Hepatocyte (in vitro differentiated cells): ENCODE results near the gene KSR1. TPM values are rescaled to one million over a fixed set of nuclear protein-coding genes. Genes with fewer than 3 reads are reported as not detected.
A peak's percentile ranks its signal among the peaks of the same experiment; 100 is the strongest.

Experiments
- DNase-seq: peaks from one replicate; pipeline ENCODE4 v3.0.0-alpha.2; 2016; ENCODE audit warnings: low spot score
- H2AFZ ChIP-seq: fragments of 200-600 bp; sonication (generic); 2 replicates; pipeline ENCODE4 v1.6.0; 2016; ENCODE audit warnings: antibody characterized with exemption, mild to moderate bottlenecking
- H3K27ac ChIP-seq: fragments of 200-600 bp; sonication (generic); 2 replicates; pipeline ENCODE4 v1.5.1; 2016; ENCODE audit warnings: mild to moderate bottlenecking
- H3K27me3 ChIP-seq: fragments of 200-600 bp; sonication (generic); 2 replicates; pipeline ENCODE4 v1.6.1; 2016
- H3K36me3 ChIP-seq: fragments of 200-600 bp; sonication (generic); replicated peaks from 2 replicates; pipeline ENCODE4 v1.5.1; 2016; ENCODE audit warnings: low read depth; ENCODE audit not compliant: insufficient read depth
- H3K4me1 ChIP-seq: fragments of 200-600 bp; sonication (generic); 2 replicates; pipeline ENCODE4 v1.5.1; 2016; ENCODE audit warnings: mild to moderate bottlenecking, moderate library complexity; ENCODE audit not compliant: insufficient read depth
- H3K4me2 ChIP-seq: fragments of 200-600 bp; sonication (generic); 2 replicates; pipeline ENCODE4 v1.6.0; 2016
- H3K4me3 ChIP-seq: fragments of 200-600 bp; sonication (generic); 2 replicates; pipeline ENCODE4 v1.5.1; 2016; ENCODE audit warnings: mild to moderate bottlenecking
- H3K79me2 ChIP-seq: fragments of 200-600 bp; sonication (generic); 2 replicates; pipeline ENCODE4 v1.6.0; 2017; ENCODE audit warnings: mild to moderate bottlenecking
- H3K9me2 ChIP-seq: fragments of 200-600 bp; sonication (generic); replicated peaks from 2 replicates; pipeline ENCODE4 v1.6.0; 2017; ENCODE audit warnings: mild to moderate bottlenecking; ENCODE audit not compliant: insufficient read depth
- H3K9me3 ChIP-seq: fragments of 200-600 bp; sonication (generic); 2 replicates; pipeline ENCODE4 v1.5.1; 2016; ENCODE audit warnings: low read depth, mild to moderate bottlenecking
- H4K20me1 ChIP-seq: fragments of 200-600 bp; sonication (generic); 2 replicates; pipeline ENCODE4 v1.6.0; 2016; ENCODE audit warnings: mild to moderate bottlenecking; ENCODE audit not compliant: insufficient read depth, poor library complexity, severe bottlenecking
- EZH2 ChIP-seq: fragments of 200-600 bp; sonication (generic); IDR thresholded peaks from 2 replicates; pipeline ENCODE4 v1.6.1; 2016; ENCODE audit warnings: antibody characterized with exemption, mild to moderate bottlenecking, borderline replicate concordance
- EZH2phosphoT487 ChIP-seq: fragments of 200-600 bp; sonication (generic); IDR thresholded peaks from one replicate; pipeline ENCODE4 v1.6.1; 2018; ENCODE audit warnings: antibody characterized with exemption, mild to moderate bottlenecking, low read depth, moderate library complexity; ENCODE audit not compliant: unreplicated experiment, severe bottlenecking
- WGBS: methylation state at CpG from one replicate; pipeline ENCODE4 v1.1.6; 2016; ENCODE audit warnings: low lambda C conversion rate; ENCODE audit errors: missing lambda C conversion rate; 5-methylcytosine and 5-hydroxymethylcytosine counted together
- polyA plus RNA-seq: library from polyadenylated mRNA; unstranded; fragments of >200 nt; fragmentation: Nextera tagmentation; extraction: Ambion mirVana; gene quantifications from 2 replicates; pipeline ENCODE4 v1.2.1, GENCODE V29; 2016
- total RNA-seq: library from RNA; depleted of rRNA; stranded (reverse); fragments of >200 nt; gene quantifications from 2 replicates; pipeline ENCODE4 v1.2.3, GENCODE V29; 2014
- TF ChIP-seq, protein P1 (sequence below): fragments of 200-600 bp; sonication (generic); IDR thresholded peaks from 2 replicates; pipeline ENCODE4 v1.5.1; 2016; ENCODE audit warnings: antibody characterized with exemption, mild to moderate bottlenecking; ENCODE audit not compliant: poor library complexity

The KSR1 gene
- total and polyA plus RNA-seq, 2 experiments from 2014 or later: 16.2 to 32.6 TPM

DNA sequence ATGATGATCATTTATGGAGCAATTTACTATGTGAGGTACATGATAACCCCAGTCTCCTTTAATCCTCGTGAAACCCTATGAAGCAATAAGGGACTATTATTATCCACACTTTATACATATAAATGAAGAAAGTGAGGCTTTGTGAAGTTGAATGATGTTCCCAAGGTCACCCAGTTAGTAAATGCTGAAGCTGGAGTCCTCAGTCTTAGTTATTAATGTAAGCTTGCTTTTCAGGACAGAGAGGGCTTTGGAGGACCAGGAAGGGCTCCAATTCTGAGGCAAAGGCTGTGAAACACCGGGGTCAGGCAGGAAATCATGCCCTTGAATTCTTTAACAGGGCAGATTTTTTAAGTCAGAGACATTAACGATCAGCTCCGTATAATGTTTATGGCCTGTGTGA is 36.8 kb downstream of the KSR1 start:
- Histone ChIP-seq H3K9me3 (no peaks in the 10 kb centered on the region), H4K20me1 (no peaks in the 10 kb centered on the region), H3K36me3 (no peaks in the 10 kb centered on the region), H3K9me2 (no peaks in the 10 kb centered on the region), H2AFZ (no peak overlapping the region), H3K27ac (peak overlapping the region; percentile 98), H3K4me2 (no peak overlapping the region), H3K27me3 (no peaks in the 10 kb centered on the region), H3K4me3 (no peak overlapping the region), H3K79me2 (peaks cover 87% of the 10 kb centered on the region), H3K4me1 (peaks cover 75% of the 10 kb centered on the region)
- WGBS: 66% methylated on average over 4 of the region's 4 CpGs
- no peak for DNase-seq
- TF ChIP-seq, protein P1, sequence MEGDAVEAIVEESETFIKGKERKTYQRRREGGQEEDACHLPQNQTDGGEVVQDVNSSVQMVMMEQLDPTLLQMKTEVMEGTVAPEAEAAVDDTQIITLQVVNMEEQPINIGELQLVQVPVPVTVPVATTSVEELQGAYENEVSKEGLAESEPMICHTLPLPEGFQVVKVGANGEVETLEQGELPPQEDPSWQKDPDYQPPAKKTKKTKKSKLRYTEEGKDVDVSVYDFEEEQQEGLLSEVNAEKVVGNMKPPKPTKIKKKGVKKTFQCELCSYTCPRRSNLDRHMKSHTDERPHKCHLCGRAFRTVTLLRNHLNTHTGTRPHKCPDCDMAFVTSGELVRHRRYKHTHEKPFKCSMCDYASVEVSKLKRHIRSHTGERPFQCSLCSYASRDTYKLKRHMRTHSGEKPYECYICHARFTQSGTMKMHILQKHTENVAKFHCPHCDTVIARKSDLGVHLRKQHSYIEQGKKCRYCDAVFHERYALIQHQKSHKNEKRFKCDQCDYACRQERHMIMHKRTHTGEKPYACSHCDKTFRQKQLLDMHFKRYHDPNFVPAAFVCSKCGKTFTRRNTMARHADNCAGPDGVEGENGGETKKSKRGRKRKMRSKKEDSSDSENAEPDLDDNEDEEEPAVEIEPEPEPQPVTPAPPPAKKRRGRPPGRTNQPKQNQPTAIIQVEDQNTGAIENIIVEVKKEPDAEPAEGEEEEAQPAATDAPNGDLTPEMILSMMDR: no peak
- no peak for TF ChIP-seq EZH2
- TF ChIP-seq EZH2phosphoT487: no peak

DNA sequence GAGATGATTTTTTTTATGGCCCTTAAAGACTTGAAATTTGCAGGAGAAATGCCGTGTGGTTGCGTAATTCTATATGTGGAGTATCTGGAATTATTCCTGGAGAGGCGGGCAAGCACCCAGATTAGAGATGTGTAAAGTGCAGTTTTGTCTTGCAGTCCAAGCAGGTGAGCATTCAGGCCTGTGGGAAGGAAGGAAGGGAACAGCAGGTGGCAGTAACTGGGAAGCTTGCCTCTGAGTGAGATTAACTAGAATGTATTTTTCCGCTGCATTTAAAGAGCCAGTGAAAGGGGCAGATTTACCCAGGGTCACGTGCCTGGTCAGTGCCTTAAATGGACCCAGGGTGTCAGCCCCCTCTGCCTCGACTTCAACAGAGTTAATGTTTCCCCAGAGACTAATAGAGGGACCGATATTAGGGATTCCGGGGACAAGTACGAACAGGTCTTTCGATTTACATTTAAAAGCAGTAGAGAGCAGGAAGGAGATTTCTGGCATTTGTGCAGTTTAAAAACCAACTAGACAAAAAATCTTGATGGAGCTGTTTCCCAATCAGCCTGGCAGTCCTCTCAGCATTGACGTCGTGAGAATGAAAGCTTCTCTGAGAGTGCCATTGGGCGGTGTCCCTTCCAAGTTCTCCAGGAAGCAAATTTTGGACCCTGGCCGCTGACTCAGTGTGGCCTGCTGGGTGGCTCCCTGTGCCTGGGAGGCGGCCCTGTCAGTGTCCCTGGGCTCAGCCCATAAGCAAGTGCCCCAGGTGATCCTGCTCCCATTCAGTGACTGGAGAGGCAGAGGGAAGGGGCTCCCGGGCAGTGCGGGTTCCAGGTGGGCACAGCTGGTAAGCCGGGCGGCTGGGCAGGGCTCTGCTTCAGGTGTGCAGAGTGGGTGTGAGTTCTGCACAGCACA is 38.2 kb downstream of the KSR1 start:
- H3K27ac ChIP-seq: peak overlapping the region; percentile 98
- no peaks in the 10 kb centered on the region for H4K20me1 ChIP-seq
- peak; percentile 87 for DNase-seq
- H3K4me1 ChIP-seq: peaks cover 70% of the 10 kb centered on the region
- H3K79me2 ChIP-seq: peaks cover 88% of the 10 kb centered on the region
- no peaks in the 10 kb centered on the region for H3K9me3 ChIP-seq
- WGBS: 58% methylated on average over 19 of the region's 19 CpGs
- no peaks in the 10 kb centered on the region for H3K27me3 ChIP-seq
- H3K4me3 ChIP-seq: no peak overlapping the region
- H3K4me2 ChIP-seq: peak overlapping the region; percentile 73
- no peaks in the 10 kb centered on the region for H3K36me3 ChIP-seq
- no peaks in the 10 kb centered on the region for H3K9me2 ChIP-seq
- H2AFZ ChIP-seq: no peak overlapping the region
- no peak for TF ChIP-seq EZH2phosphoT487
- TF ChIP-seq, protein P1: peak; percentile 57
- TF ChIP-seq EZH2: no peak

DNA sequence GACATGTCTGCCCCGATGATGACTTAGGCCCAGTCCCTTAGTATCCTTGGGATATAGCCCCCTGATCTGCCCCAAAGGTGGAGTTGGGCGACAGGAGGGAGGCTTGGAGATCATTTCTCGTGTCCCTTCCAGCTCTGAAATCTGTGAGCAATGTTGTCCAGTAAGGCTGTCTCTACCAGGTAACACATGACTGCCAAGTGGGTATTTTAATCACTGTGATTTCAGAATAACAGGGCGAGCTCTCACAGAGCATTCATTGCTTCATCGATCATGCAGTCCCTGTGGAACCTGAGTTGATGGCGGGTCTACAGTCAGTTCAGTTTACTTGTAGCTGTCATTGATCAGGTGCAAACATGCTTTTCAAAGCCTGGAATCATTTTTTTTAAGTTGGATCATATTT is 39.2 kb downstream of the KSR1 start:
- Histone ChIP-seq H4K20me1 (no peaks in the 10 kb centered on the region), H3K4me3 (no peak overlapping the region), H3K36me3 (no peaks in the 10 kb centered on the region), H3K27me3 (no peaks in the 10 kb centered on the region), H3K27ac (peak overlapping the region; percentile 98), H3K9me2 (no peaks in the 10 kb centered on the region), H3K9me3 (no peaks in the 10 kb centered on the region), H3K4me2 (peak overlapping the region; percentile 73), H2AFZ (no peak overlapping the region), H3K79me2 (peaks cover 88% of the 10 kb centered on the region), H3K4me1 (peaks cover 67% of the 10 kb centered on the region)
- TF ChIP-seq EZH2phosphoT487 (no peak), EZH2 (no peak)
- TF ChIP-seq, protein P1: no peak
- WGBS: 97% methylated on average over 6 of the region's 6 CpGs
- no peak for DNase-seq
